ENCODE data around the gene MYOF.
"Not testable (repeated sequence)": the region's sequence is repeated elsewhere in the genome, so short reads cannot be mapped to it uniquely, and the experiment has no call there.

The MYOF gene

GRCh38 chr10:93475871-93476270 lies 6.3 kb downstream of the MYOF start:
- no peak for DNase-seq

- DNase-seq, result no peak
These were observed 6.9 kb downstream of the MYOF start for GRCh38 chr10:93475227-93475626.

- DNase-seq, result no peak
These were observed 8.2 kb downstream of the MYOF start for GRCh38 chr10:93473804-93474472.

GRCh38 chr10:93473161-93473560 lies 9.0 kb downstream of the MYOF start:
- DNase-seq, result no peak

- DNase-seq, result no peak
These were observed 11.0 kb downstream of the MYOF start for GRCh38 chr10:93471110-93471651.

GRCh38 chr10:93469454-93469853 lies 12.7 kb downstream of the MYOF start:
- no peak for DNase-seq

GRCh38 chr10:93468461-93469213 lies 13.5 kb downstream of the MYOF start:
- DNase-seq, result no peak

- DNase-seq, result not testable (repeated sequence)
These were observed 14.5 kb downstream of the MYOF start for GRCh38 chr10:93467635-93468034.

GRCh38 chr10:93465806-93466675 lies 16.1 kb downstream of the MYOF start:
- DNase-seq, result peak; percentile 3 to 26

- DNase-seq, result no peak
These were observed 17.3 kb downstream of the MYOF start for GRCh38 chr10:93464776-93465388.

GRCh38 chr10:93463723-93464476 lies 18.2 kb downstream of the MYOF start:
- DNase-seq, result no peak

- DNase-seq, result no peak
These were observed 19.3 kb downstream of the MYOF start for GRCh38 chr10:93462881-93463280.

GRCh38 chr10:93462371-93462770 lies 19.8 kb downstream of the MYOF start:
- DNase-seq, result no peak

- peak; percentile 47 to 82 for DNase-seq
These were observed 20.3 kb downstream of the MYOF start for GRCh38 chr10:93461807-93462178.

GRCh38 chr10:93461109-93461806 lies 20.9 kb downstream of the MYOF start:
- peak in 1 of 2 experiments; percentile 52 for DNase-seq

- no peak for DNase-seq
These were observed 22.7 kb downstream of the MYOF start for GRCh38 chr10:93459466-93459865.

GRCh38 chr10:93458821-93459257 lies 23.3 kb downstream of the MYOF start:
- DNase-seq, result no peak

GRCh38 chr10:93457511-93457910 lies 24.6 kb downstream of the MYOF start:
- no peak for DNase-seq

GRCh38 chr10:93456480-93456879 lies 25.7 kb downstream of the MYOF start:
- DNase-seq, result no peak

- no peak for DNase-seq
These were observed 27.4 kb downstream of the MYOF start for GRCh38 chr10:93454736-93455135.

- DNase-seq, result no peak
These were observed 28.0 kb downstream of the MYOF start for GRCh38 chr10:93454146-93454545.
